H1 (cell line): ENCODE data around the gene KLF4. TPM values are rescaled to one million over a fixed set of nuclear protein-coding genes. Genes with fewer than 3 reads are reported as not detected.
A peak's percentile ranks its signal among the peaks of the same experiment; 100 is the strongest.

Experiments used
- ASH2L ChIP-seq: fragments of 200-600, 300-600 bp; sonication (generic); IDR thresholded peaks from one replicate; pipeline ENCODE4 v1.7.1; 2017; ENCODE audit warnings: low read length
- ATF3 ChIP-seq: IDR thresholded peaks from 2 replicates; pipeline ENCODE4 v1.6.1; 2011; ENCODE audit warnings: low read depth, mild to moderate bottlenecking, low read length; ENCODE audit not compliant: insufficient read depth
- CREB1 ChIP-seq: IDR thresholded peaks from 2 replicates; pipeline ENCODE4 v1.6.1; 2012; ENCODE audit warnings: inconsistent platforms
- EGR1 ChIP-seq: IDR thresholded peaks from 2 replicates; pipeline ENCODE4 v1.6.1; 2011; ENCODE audit warnings: low read depth, low read length, borderline replicate concordance
- EZH2 ChIP-seq: fragments of 200-600 bp; sonication (generic); IDR thresholded peaks from 2 replicates; pipeline ENCODE4 v1.7.1; 2012; ENCODE audit warnings: low read depth, mild to moderate bottlenecking, moderate library complexity, low read length, inconsistent platforms; ENCODE audit not compliant: severe bottlenecking
- GABPA ChIP-seq: IDR thresholded peaks from 2 replicates; pipeline ENCODE4 v1.6.1; 2011; ENCODE audit warnings: mild to moderate bottlenecking, low read length, moderate library complexity, borderline replicate concordance; ENCODE audit not compliant: insufficient read depth
- HDAC2 ChIP-seq, 2 experiments: fragments of 300-600 bp in 1 of 2; sonication (generic) in 1 of 2; IDR thresholded peaks; 2 replicates each; pipeline ENCODE4 v1.6.1; 2011 to 2012; ENCODE audit warnings: low read depth in 2 of 2, low read length in 2 of 2, mild to moderate bottlenecking in 2 of 2, moderate library complexity in 2 of 2, borderline replicate concordance in 1 of 2, inconsistent platforms in 1 of 2
- HDAC6 ChIP-seq: IDR thresholded peaks from one replicate; pipeline ENCODE4 v1.7.1; 2012; ENCODE audit warnings: low read depth, mild to moderate bottlenecking, inconsistent platforms, low read length, moderate library complexity
- JUND ChIP-seq: IDR thresholded peaks from 2 replicates; pipeline ENCODE4 v1.6.1; 2011; ENCODE audit warnings: mild to moderate bottlenecking, improper control_type of control experiment, low read length
- KDM4A ChIP-seq: IDR thresholded peaks from one replicate; pipeline ENCODE4 v1.7.1; 2012; ENCODE audit warnings: low read depth, mild to moderate bottlenecking, moderate library complexity, low read length, inconsistent platforms; ENCODE audit not compliant: severe bottlenecking
- NANOG ChIP-seq: IDR thresholded peaks from 2 replicates; pipeline ENCODE4 v1.6.1; 2011; ENCODE audit warnings: low read length, low read depth, mild to moderate bottlenecking, inconsistent platforms; ENCODE audit not compliant: insufficient read depth, poor library complexity, severe bottlenecking
- POLR2A ChIP-seq, 2 experiments: IDR thresholded peaks; 1 replicate in 1 of 2; 2 replicates in 1 of 2; pipeline ENCODE4 v1.6.1; 2011; ENCODE audit warnings: low read depth in 2 of 2, low read length in 2 of 2, mild to moderate bottlenecking in 2 of 2; ENCODE audit errors: control extremely low read depth in 1 of 2
- POLR2AphosphoS5 ChIP-seq: IDR thresholded peaks from 2 replicates; pipeline ENCODE4 v1.6.1; 2011; ENCODE audit warnings: low read depth, low read length
- RBBP5 ChIP-seq: IDR thresholded peaks from 2 replicates; pipeline ENCODE4 v1.7.1; 2012; ENCODE audit warnings: low read depth, mild to moderate bottlenecking, inconsistent platforms, low read length, moderate library complexity, borderline replicate concordance
- RNF2 ChIP-seq: fragments of 200-900, 300-1000 bp; sonication (generic); IDR thresholded peaks from 2 replicates; pipeline ENCODE4 v1.7.1; 2016; ENCODE audit warnings: borderline replicate concordance, low read depth, mild to moderate bottlenecking, antibody characterized with exemption, low read length; ENCODE audit not compliant: poor library complexity, severe bottlenecking; ENCODE audit errors: missing control alignments
- RXRA ChIP-seq: IDR thresholded peaks from 2 replicates; pipeline ENCODE4 v1.6.1; 2011; ENCODE audit warnings: low read depth, mild to moderate bottlenecking, low read length, moderate library complexity; ENCODE audit not compliant: insufficient read depth
- SIX5 ChIP-seq: IDR thresholded peaks from 2 replicates; pipeline ENCODE4 v1.6.1; 2011; ENCODE audit warnings: mild to moderate bottlenecking, low read depth, low read length
- SP2 ChIP-seq: IDR thresholded peaks from 2 replicates; pipeline ENCODE4 v1.6.1; 2012; ENCODE audit warnings: mild to moderate bottlenecking, low read length, inconsistent platforms
- SP4 ChIP-seq: IDR thresholded peaks from 2 replicates; pipeline ENCODE4 v1.6.1; 2012; ENCODE audit warnings: low read length, inconsistent platforms
- SRF ChIP-seq: IDR thresholded peaks from 2 replicates; pipeline ENCODE4 v1.6.1; 2011; ENCODE audit warnings: mild to moderate bottlenecking, low read depth, low read length, moderate library complexity
- TCF12 ChIP-seq: IDR thresholded peaks from 2 replicates; pipeline ENCODE4 v1.6.1; 2011; ENCODE audit warnings: low read depth, mild to moderate bottlenecking, low read length
- TEAD4 ChIP-seq: IDR thresholded peaks from 2 replicates; pipeline ENCODE4 v1.6.1; 2012; ENCODE audit warnings: low read depth, low read length, inconsistent platforms, mixed read lengths
- polyA plus RNA-seq, 7 experiments: library from polyadenylated mRNA; depleted of rRNA in 3 of 7; stranded (reverse) in 5 of 7; unstranded in 2 of 7; fragments of >200 nt in 5 of 7; fragments of 200-250 nt in 2 of 7; gene quantifications; 1 replicate in 5 of 7; 2 replicates in 1 of 7; 4 replicates in 1 of 7; pipeline versions ENCODE4 v1.2.1 to v1.2.3, GENCODE V29; 2011 to 2013; ENCODE audit warnings: missing spikeins in 2 of 7, mixed read lengths in 2 of 7
- total RNA-seq: library from RNA; stranded (reverse); fragmentation: NEBNext Ultra II Directional; extraction: Animal tissue kit (Norgen Biotek cat#: 25700); gene quantifications from 2 replicates; pipeline ENCODE4 v1.2.1, GENCODE V29; 2021
- TF ChIP-seq, protein P1 (sequence below): IDR thresholded peaks from 2 replicates; pipeline ENCODE4 v1.6.1; 2012; ENCODE audit warnings: inconsistent platforms

The KLF4 gene
- total and polyA plus RNA-seq, 2 of the 8 experiments (the other 6 are each of a cell fraction or from before 2014, with no cell fraction given), result 0.77 to 2.8 TPM

- TF ChIP-seq RBBP5, result no peak; the same call in 1 of the 2 replicates
- no peak for TF ChIP-seq HDAC2 (IDR thresholded peaks at IDR 0.05; ENCODE audit: borderline replicate concordance in 1 of 2, low read depth in 2 of 2, low read length in 2 of 2)
- no peak; the same call in 1 of the 2 replicates for TF ChIP-seq GABPA
- TF ChIP-seq RNF2, result no peak
- no peak for TF ChIP-seq HDAC6
- peak; percentile 87 for TF ChIP-seq KDM4A
- TF ChIP-seq EZH2, result peak; percentile 47
- TF ChIP-seq SRF, result 0 out of 2 replicates have a peak, but pooled peaks have one; percentile 18
- TF ChIP-seq RXRA, result no peak
- TF ChIP-seq CREB1, result no peak
- TF ChIP-seq POLR2AphosphoS5, result no peak
- no peak for TF ChIP-seq ATF3
- no peak for TF ChIP-seq NANOG
- no peak for TF ChIP-seq SP4
- TF ChIP-seq EGR1, result no peak
- no peak for TF ChIP-seq POLR2A (IDR thresholded peaks at IDR 0.05; ENCODE audit: control extremely low read depth in 1 of 2, low read depth in 2 of 2, low read length in 2 of 2)
- peak; percentile 50 for TF ChIP-seq ASH2L
- no peak for TF ChIP-seq SIX5
- TF ChIP-seq JUND, result no peak
- no peak for TF ChIP-seq TCF12
- TF ChIP-seq, protein P1, sequence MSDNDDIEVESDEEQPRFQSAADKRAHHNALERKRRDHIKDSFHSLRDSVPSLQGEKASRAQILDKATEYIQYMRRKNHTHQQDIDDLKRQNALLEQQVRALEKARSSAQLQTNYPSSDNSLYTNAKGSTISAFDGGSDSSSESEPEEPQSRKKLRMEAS, result peak; percentile 46
- no peak for TF ChIP-seq SP2
- TF ChIP-seq TEAD4, result no peak
Measured at GRCh38 chr9:107465467-107466451, 23.8 kb downstream of the KLF4 start (continued).
